HG03108 (cell line): ENCODE data around the gene TTBK1.

Experiments used
- ATAC-seq: cut with Tn5 transposase; IDR thresholded peaks from one replicate; pipeline ENCODE4 v1.9.1; 2021; ENCODE audit warnings: moderate library complexity; ENCODE audit not compliant: unreplicated experiment

Gene TTBK1

GRCh38 chr6:43254138-43254817 is 11.0 kb downstream of the TTBK1 start:
- ATAC-seq = no peak

DNA sequence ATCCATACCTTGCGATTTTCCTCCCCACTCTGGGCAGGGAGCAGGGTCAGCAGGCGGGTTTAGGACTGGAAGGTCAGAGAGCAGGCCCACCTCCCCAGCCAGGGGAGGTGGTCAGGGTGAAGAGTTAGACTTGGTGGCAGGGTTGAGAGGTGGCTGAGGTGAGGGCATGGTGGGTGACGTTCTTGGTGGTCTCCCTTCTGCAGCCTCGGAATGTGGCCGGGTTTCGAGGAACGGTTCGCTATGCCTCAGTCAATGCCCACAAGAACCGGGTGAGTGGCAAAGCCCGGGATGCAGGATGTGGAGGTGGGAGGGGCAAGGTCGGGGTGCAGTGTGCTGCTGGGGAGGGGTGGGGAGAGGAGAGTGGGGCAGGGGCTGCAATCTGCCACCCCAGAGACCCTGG is 11.6 kb downstream of the TTBK1 start:
- ATAC-seq = no peak

DNA sequence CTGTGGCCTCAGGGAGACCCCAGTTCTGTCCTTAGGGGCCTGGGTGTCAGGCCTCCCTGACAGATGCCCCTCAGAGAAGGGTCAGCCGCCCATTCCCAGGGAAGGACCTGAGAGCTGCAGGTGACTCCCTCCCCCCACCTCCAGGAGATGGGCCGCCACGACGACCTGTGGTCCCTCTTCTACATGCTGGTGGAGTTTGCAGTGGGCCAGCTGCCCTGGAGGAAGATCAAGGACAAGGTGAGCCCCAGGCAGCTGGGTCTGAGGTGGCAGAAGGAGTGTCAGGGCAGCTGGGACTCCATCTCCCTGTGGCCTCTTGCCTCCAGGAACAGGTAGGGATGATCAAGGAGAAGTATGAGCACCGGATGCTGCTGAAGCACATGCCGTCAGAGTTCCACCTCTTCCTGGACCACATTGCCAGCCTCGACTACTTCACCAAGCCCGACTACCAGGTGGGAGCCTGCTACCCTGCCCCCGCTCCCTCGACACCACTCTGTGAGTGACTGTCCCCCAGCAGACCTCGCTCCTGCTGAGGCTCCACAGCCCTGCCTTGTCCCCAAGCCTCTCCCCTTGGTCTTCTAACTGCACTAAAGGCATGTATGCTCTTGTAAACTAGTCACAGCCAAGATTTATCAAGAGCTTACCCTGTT is 12.2 kb downstream of the TTBK1 start:
- ATAC-seq = no peak

DNA sequence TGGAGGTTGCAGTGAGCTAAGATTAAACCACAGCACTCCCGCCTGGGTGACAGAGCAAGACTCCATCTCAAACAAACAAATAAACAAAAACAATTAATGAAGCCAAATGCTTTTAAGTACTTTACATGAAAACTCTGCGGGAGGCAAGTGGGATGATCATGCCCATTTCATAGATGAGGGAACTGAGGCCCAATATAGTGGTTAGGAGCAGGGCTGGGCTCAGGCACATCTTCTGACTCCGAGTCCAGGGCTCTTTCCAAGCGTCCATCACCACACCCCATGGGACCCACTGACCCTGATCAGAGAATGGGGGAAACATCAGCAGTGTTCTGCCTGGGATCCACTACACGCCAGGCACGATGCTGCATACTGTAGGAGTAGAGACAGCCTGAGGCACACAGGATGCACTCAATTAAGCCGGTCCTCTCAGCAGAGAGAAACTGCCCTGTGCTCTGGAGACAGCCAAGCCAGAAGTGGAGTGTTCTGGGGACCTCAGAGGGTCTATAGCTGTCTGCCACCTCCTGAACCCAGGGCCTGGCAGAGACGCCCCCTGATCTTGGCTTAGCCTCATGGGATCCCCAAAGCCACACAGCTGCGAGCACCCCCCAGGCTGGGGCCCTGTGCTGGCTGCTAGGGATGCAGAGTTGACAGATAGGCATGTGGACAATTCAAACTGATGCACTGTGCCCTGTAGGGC is 13.5 kb downstream of the TTBK1 start:
- no peak for ATAC-seq

DNA sequence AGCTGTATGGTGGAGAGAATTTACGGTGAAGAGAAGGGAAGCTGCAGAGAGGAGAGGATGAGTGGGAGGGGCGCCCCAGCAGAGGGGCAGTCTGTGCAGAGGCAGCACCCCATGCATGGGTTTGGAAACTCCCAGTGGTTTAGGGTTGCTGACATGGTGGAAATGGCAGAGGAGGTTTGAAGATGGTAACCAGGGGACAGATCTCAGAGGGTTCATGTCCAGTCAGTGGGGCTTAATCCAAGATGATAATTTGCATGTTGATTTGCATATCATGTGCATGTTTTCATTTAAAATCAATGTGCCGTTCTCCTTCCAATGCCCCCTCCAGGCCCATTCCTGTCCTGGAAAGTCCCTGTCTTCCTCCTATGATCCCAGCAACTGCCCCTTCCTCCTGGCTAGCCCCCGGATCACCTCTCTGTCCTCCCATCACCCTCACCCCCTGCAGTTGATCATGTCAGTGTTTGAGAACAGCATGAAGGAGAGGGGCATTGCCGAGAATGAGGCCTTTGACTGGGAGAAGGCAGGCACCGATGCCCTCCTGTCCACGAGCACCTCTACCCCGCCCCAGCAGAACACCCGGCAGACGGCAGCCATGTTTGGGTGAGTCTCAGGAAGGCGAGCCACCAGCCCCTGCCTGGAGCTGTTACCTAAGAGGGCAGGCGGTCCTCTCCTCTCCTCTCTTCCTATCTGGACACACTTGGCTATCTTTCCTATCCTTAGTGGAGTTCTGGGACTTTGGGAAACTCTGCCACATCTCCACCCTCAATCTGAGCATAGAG is 14.3 kb downstream of the TTBK1 start:
- no peak for ATAC-seq

GRCh38 chr6:43258180-43258579 is 14.9 kb downstream of the TTBK1 start:
- no peak for ATAC-seq

- ATAC-seq = no peak
Observed at GRCh38 chr6:43258807-43259686, 15.8 kb downstream of the TTBK1 start.

GRCh38 chr6:43260791-43261190 is 17.5 kb downstream of the TTBK1 start:
- no peak for ATAC-seq

DNA sequence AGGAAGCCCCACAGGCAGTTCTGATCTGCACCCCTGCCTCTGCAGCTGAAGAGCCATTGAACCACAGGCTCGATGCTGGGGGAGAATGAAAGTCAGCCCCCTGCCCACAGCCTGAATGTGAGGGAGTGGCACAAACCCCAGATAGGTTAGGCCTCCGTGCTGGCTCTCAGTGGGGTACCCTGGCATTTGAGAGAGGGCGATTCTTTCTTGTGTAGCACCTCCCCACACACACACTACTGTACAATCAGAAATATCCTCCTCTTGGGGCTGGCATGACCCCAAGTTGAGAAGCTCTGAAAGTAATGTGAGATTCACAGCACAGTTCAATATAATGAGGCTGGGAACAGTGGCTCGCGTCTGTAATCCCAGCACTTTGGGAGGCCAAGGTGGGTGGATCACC is 17.9 kb downstream of the TTBK1 start:
- ATAC-seq = no peak

DNA sequence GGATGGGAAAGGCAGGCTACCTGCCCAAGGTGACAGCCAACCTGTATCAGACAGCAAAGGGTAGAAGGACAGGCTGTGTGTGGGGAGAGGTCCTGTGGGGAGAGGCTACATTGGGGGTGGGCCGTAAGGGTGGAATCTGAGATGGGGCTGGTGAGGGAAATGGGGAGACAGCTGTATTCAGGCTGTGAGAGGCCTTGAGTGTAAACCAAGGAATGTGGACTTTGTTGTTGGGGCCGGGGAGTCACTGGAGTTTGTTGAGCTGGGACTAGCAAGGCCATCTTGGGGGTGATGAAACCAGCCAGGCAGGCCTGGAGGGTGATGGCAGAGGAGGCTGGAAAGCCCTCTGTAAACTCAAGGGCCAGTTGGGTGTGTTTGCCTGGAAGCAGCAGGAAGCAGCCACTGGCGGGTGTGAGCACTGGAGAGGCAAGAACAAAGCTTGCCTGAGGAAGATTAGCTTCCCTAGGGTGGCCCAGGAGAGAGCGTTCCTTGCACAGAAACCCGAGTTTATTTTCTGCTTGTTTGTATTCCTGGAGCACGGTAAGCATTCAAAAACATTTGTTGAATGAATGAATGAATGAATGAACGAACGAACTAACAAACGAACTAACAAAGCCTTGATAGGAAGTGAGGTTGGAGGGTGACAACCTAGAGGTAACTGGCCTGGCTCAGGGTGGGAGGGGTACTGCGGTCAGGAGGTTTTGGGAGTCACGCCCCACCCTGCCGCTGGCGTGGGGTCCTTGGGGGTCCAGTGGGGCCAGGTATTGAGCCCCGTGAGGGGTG is 18.9 kb downstream of the TTBK1 start:
- no peak for ATAC-seq

GRCh38 chr6:43262780-43263313 is 19.6 kb downstream of the TTBK1 start:
- no peak for ATAC-seq

GRCh38 chr6:43263314-43264178 is 20.3 kb downstream of the TTBK1 start:
- no peak for ATAC-seq

- ATAC-seq = no peak
Observed at GRCh38 chr6:43264599-43265145, 21.4 kb downstream of the TTBK1 start.

GRCh38 chr6:43265564-43265963 is 22.3 kb downstream of the TTBK1 start:
- ATAC-seq = no peak

GRCh38 chr6:43267619-43268354 is 24.5 kb downstream of the TTBK1 start:
- ATAC-seq = no peak

DNA sequence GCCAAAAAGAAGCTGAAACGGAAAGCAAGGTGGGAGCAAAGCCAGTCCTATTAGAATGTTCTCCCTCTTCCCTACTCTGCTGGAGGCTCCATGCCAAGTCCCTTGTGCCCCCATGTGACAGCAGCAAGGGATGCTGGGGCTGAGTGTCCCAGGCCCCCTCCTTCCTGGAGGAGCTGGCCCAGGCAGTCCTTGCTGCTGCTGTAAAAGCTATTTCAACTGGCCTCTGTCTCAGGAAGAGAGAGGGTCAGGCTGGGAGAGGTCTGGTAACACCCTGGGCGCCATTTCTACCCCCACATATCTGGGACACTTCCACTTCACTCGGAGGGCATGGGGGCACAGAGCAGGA is 25.0 kb downstream of the TTBK1 start:
- ATAC-seq = no peak

DNA sequence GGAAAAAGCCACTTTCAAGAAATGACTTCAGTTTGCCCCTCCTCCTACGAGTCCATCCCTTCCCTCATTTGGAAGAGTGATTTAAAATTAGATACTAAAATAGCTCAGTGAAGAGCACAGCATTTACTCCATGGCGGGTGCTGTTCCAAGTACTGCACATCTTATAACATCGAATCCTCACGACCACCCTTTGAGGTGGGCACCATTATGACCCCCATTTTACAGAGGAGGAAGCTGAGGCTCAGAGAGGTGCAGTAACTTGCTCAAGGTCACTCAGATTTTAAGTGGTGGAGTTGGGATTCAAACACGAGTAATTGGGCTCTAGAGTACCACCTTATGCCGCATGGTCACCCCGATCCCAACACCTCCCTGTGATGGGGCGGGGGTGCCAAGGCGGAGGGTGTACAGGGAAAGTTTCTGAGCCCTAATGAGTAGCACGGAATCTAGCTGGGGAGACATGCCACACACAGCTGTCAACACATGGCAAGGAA is 25.5 kb downstream of the TTBK1 start:
- ATAC-seq = no peak
